ENCODE data around the gene CST11.

- TF ChIP-seq CTCF (optimal IDR thresholded peaks at IDR 0.05 in 1 of 3, IDR thresholded peaks at IDR 0.05 in 1 of 3, conservative IDR thresholded peaks at IDR 0.05 in 1 of 3; ENCODE audit: extremely low read depth in 1 of 3, insufficient read depth in 2 of 3, low read length in 3 of 3) (no peak), EZH2 (IDR thresholded peaks at IDR 0.05; ENCODE audit: low read length) (no peak)
Observed at GRCh38 chr20:23490817-23491216, 38.1 kb upstream of the CST11 start, which contains the start of gene CST8.
